Measurements from ENCODE around the gene DCAF8. TPM values are rescaled to one million over a fixed set of nuclear protein-coding genes. Genes with fewer than 3 reads are reported as not detected.
"Not testable (repeated sequence)": the region's sequence is repeated elsewhere in the genome, so short reads cannot be mapped to it uniquely, and the experiment has no call there.

The DCAF8 gene
- total RNA-seq = 10 to 100 TPM; 86.9 to 94.1 TPM

DNA sequence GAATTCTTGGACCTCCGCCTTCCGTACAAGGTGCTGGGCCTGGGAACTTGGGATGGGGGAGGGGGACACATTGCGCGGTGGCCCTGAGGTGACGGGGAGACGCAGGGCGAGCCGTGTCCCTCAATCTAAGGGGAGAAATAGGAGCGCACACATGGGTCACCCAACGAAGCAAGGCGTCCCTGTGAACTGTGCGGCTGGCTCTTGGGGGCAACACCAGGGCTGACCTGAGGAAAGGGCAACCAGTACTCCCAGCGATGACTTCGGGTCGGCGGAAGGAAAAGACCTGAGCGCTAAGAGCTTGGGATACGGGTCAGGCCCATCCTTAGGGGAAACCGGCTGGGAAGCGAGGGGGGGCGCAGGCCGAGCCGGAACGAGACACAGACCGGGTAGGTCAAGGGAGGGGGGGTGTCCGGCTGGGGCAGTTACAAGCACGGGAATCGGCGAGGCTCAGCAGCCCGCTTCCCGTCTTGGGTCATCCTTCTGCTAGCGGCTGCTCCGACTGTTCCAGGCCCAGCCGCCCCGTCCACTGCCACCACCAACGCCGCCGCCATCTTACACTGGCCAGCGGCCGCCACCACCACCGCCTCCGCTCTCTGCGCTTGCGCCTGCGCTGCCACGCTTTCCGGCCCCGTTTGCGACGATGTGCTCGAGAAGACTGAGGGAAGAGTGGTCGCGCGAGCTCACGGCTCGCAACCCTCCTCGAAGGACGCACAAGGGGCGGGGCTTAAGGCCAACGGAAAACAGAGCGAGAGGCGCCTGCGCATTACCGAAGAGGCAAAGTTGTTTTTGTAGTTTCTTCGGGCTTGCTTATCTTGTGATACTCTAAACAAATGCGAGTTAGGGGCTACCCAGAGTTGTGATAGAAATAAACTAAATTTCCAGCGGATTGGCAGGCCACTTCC, at the start of gene DCAF8:
Gene DCAF8, minus strand, starts transcription at position 657 of the 902 bp plus-strand sequence. CDS start 18,541 bp downstream, outside the sequence.
- Mint-ChIP-seq H3K9me3 (no peaks in the 10 kb centered on the region), H3K4me3 (peak within 1 kb of the TSS; percentile 98), H3K27ac (peak within 1 kb of the TSS; percentile 96), H3K36me3 (peaks cover 21% of the 10 kb centered on the region), H3K27me3 (no peaks in the 10 kb centered on the region), H3K4me1 (peaks cover 45% of the 10 kb centered on the region)
- peak; percentile 98 for DNase-seq

DNA sequence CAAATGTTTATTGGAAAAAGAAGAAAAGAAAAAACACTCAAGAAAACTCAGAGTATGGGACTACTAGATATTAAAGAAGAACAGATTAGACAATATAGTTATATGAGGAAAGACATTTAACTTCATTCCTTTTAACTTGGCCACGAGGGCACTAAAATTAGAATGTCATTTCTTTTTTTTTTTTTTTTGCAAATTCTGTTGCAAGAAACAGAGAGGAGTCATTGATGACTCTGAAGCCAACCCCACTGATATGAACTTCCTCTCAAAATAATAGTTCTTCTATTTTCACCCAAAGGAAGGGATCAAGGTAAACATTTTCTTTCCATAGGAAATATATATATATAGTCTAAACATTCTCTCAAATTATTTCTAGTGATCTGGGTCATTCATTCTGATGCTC, 47.2 kb upstream of the DCAF8 start:
- Mint-ChIP-seq H3K27ac (no peak overlapping the region), H3K36me3 (peaks cover 21% of the 10 kb centered on the region), H3K27me3 (no peaks in the 10 kb centered on the region), H3K4me1 (peaks cover 2% of the 10 kb centered on the region), H3K4me3 (no peak overlapping the region), H3K9me3 (no peaks in the 10 kb centered on the region)
- DNase-seq = no peak

DNA sequence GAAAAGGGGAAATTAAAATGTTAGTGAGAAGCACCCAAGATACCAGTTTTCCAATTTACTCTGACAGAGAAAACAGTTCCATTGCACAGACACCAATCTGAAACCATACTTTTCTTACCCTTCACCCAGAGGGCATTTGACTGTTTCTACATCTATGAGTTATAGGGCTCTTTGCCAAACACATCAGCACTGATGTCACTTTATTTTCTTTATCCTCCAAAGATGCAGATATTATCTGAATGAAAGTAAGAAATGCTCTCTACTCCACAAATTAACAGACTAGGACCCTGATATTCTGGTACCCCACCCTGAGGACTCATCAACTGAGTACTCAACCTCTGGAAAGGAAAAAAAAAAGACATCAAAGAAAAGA, 46.8 kb upstream of the DCAF8 start:
- Mint-ChIP-seq H3K36me3 (peaks cover 17% of the 10 kb centered on the region), H3K4me1 (peaks cover 2% of the 10 kb centered on the region), H3K27ac (no peak overlapping the region), H3K4me3 (no peak overlapping the region), H3K27me3 (no peaks in the 10 kb centered on the region), H3K9me3 (no peaks in the 10 kb centered on the region)
- DNase-seq = no peak

DNA sequence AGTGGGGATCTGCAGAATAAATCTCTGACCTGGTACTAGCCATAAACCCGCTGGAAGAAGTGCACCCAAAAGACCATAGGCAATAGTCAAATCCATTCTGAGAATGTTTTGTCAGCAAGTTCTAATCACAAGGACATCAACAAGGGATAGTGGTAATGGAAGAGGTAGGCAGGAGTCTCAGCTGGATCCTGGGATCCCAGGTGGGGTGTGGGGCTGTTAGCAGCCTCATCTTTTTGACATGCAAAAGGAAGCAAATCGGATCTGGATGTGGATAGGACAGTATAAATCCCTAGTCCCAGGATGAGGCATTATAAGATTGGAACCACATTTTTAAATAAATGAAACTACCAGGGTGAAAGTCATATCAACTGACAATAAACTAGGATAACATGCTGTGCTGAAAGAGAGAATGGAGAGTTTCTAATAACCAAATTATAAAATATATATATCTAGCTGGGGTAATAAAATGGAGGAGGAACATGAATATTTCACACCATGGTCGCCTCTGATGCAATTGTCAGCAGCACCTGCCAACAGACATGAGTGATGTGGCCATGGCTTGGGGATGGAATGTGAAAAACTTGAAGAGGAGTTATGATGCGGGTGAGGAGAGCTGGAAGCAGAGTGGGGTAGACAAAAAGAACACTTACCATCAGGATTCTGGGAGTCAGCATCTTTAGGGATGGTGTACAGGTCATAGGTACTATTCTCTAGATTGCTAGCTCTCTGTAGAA, 46.3 kb upstream of the DCAF8 start:
- H3K4me3 Mint-ChIP-seq = no peak overlapping the region
- H3K4me1 Mint-ChIP-seq = peaks cover 2% of the 10 kb centered on the region
- H3K27me3 Mint-ChIP-seq = no peaks in the 10 kb centered on the region
- peaks cover 17% of the 10 kb centered on the region for H3K36me3 Mint-ChIP-seq
- no peaks in the 10 kb centered on the region for H3K9me3 Mint-ChIP-seq
- no peak overlapping the region for H3K27ac Mint-ChIP-seq
- DNase-seq = no peak

DNA sequence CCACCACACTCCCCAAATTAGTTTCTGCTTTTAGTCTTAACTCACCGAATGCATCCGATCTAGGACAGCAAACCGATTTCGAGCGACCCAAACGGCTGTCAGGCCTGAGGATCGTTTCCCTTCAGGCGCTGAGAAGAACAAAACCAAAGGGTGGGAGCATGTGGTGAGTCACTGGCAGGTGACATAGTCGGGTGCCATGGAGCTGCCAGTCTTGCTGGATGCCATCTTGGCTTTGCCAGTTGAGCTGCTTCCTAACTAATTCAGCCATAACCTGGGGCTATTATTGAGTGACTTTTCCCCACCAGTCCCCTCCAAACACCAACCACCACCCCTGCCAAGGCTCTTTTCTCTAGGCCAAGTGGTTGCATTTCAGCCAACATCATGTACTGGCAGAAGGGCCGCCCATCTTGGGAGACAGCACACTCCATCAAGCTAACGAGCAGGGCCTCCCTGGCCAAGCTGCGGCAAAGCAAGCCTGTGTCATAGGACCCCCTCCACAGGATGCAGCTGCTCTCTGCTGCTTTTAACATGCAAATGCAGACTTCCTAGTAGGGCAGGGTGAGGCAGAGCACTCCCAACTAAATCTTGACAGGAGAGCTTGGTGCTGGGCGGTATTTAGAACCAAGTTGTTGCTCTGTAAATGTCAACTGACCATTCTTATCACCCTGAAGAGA, 44.9 kb upstream of the DCAF8 start:
- Mint-ChIP-seq H3K36me3 (peaks cover 14% of the 10 kb centered on the region), H3K4me3 (no peak overlapping the region), H3K4me1 (peaks cover 2% of the 10 kb centered on the region), H3K27ac (no peak overlapping the region), H3K9me3 (no peaks in the 10 kb centered on the region), H3K27me3 (no peaks in the 10 kb centered on the region)
- no peak for DNase-seq

DNA sequence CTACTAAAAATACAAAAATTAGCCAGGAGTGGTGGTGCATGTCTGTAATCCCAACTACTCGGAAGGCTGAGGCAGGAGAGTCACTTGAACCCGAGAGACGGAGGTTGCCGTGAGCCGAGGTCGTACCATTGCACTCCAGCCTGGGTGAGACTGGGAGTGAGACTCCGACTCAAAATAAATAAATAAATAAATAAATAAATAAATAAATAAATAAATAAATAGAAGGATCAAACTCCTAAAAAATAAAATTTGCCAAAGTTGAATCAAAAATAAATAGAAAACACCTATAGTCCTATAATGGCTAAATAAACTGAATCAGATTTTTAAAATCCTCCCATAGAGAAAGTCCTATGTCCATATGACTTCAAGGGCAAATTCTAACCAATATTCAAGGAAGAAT, 37.8 kb upstream of the DCAF8 start:
- no peaks in the 10 kb centered on the region for H3K9me3 Mint-ChIP-seq
- no peak for DNase-seq
- no peak overlapping the region for H3K27ac Mint-ChIP-seq
- peaks cover 26% of the 10 kb centered on the region for H3K36me3 Mint-ChIP-seq
- no peaks in the 10 kb centered on the region for H3K4me1 Mint-ChIP-seq
- H3K27me3 Mint-ChIP-seq = no peaks in the 10 kb centered on the region
- H3K4me3 Mint-ChIP-seq = no peak overlapping the region

DNA sequence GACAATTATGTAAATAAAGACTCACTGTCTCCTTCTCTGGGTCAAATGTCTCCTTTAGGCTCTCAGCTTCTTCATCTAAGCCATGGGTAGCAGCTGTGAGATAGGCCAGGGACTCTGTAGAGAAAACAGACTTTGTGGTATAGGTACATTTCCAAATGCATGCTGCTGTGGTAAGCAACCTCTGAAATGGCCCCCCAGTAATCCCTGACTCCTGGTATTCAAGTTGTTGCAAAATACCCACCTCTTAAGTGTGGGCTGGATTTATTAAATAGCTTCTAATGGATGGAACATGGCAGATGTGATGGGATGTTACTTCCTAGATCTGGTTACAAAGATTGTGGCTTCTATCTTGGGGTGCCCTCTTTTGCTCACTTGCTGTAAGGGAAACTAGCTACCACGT, 33.7 kb upstream of the DCAF8 start:
- Mint-ChIP-seq H3K27ac (no peak overlapping the region), H3K27me3 (no peaks in the 10 kb centered on the region), H3K4me3 (no peak overlapping the region), H3K9me3 (no peaks in the 10 kb centered on the region), H3K4me1 (peaks cover 3% of the 10 kb centered on the region), H3K36me3 (peaks cover 25% of the 10 kb centered on the region)
- no peak for DNase-seq

DNA sequence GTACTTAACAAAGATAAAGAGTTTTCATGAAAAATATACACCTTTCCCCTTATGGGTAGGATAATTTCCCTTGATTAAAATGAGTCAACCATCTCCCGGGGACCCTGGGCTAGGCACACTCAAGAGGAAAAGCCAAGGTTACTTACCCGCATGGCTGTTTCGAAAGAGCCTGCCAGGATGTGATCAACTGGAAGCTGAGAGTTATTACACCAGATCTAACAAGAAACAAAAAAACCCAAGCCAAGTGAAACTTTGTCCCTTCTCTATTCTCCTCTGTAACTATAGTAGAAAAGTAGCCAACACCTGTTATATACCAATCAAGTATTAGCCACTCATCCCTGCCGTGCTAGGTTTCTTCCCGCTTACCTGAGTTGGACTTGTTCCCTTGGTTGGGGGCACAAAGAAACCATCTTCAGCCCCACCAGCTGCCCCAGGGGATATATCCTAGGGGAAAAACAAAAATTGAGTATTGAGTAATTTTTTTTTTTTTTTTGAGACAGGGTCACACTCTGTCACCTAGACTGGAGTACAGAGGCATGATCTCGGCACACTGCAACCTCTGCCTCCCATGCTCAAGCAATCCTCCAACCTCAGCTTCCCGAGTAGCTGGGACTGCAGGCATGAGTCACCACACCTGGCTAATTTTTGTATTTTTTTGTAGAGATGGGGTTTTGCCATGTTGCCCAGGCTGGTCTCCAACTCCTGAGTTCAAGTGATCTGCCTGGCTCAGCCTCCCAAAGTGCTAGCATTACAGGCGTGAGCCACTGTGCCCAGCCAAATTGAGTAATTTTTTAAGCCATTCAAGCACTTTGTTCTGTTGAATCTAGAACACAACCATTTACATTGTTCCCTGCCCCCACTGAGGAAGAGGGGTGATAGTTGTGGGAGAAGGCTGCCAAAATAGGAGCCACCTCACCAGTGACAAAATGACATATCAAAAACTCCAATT, 30.9 kb upstream of the DCAF8 start:
- H3K4me1 Mint-ChIP-seq = peaks cover 3% of the 10 kb centered on the region
- H3K4me3 Mint-ChIP-seq = no peak overlapping the region
- H3K27ac Mint-ChIP-seq = no peak overlapping the region
- no peaks in the 10 kb centered on the region for H3K27me3 Mint-ChIP-seq
- peaks cover 16% of the 10 kb centered on the region for H3K36me3 Mint-ChIP-seq
- H3K9me3 Mint-ChIP-seq = no peaks in the 10 kb centered on the region
- DNase-seq = no peak

DNA sequence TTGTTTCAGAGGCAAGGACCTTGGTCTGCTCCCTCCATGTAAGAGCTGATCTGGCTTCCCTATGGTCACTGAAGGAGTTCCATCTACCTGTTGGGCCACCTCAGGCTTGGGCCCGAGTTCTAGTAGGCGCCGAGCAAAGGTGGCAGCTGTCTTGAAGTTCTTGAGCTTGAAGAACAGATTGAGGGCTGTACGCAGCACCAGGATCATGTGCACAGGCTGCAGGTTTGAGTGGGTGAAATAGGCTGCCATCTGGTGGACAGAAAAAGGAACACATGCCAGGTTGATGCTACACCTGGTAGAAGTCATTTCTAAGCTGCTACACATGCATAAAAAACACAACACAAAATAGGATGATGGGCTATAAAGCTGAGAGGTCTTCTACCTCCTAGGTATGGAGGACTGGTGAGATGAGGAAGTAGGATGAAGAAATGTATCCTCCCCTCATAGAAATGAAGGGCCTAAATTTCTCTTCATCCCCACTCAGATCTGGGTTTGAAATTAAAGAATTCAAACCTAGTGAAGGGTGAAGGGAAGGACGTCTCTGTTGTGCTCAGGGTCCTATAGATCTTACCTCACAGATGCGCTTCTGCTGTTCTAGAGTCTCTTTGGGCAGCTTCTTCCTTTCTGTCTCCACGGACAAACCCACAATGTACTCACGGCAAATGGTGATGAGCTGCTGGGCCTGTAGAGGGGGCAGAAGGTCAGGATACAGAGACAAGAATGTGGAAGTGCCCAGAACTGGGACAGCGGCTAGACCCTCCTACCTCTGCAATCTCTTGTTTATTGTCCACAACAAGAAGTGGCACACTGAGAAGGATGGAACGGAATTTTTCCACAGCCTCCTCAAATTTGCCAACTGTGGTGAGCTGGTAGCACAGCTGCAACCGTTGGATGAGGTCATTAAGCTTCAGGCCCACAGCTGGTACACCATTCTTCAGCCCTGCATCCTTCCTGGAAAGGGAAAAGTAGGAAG, 29.2 kb upstream of the DCAF8 start:
- Mint-ChIP-seq H3K4me1 (peaks cover 3% of the 10 kb centered on the region), H3K9me3 (no peaks in the 10 kb centered on the region), H3K4me3 (no peak overlapping the region), H3K27ac (no peak overlapping the region), H3K27me3 (no peaks in the 10 kb centered on the region), H3K36me3 (peaks cover 8% of the 10 kb centered on the region)
- DNase-seq = peak; percentile 51

DNA sequence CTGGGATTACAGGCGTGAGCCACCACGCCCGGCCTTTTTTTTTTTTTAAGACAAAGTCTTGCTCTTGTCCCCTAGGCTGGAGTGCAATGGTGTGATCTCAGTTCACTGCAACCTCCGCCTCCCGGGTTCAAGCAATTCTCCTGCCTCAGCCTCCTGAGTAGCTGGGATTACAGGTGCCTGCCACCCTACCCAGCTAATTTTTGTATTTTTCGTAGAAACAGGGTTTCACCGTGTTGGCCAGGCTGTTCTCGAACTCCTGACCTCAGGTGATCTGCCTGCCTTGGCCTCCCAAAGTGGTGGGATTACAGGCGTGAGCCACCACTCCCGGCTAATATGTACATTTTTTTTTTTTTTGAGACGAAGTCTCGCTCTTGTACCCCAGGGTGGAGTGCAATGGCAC, 25.4 kb upstream of the DCAF8 start:
- peaks cover 17% of the 10 kb centered on the region for H3K4me1 Mint-ChIP-seq
- not testable (repeated sequence) for H3K27me3 Mint-ChIP-seq, H3K9me3 Mint-ChIP-seq, H3K36me3 Mint-ChIP-seq, H3K27ac Mint-ChIP-seq, H3K4me3 Mint-ChIP-seq, DNase-seq

DNA sequence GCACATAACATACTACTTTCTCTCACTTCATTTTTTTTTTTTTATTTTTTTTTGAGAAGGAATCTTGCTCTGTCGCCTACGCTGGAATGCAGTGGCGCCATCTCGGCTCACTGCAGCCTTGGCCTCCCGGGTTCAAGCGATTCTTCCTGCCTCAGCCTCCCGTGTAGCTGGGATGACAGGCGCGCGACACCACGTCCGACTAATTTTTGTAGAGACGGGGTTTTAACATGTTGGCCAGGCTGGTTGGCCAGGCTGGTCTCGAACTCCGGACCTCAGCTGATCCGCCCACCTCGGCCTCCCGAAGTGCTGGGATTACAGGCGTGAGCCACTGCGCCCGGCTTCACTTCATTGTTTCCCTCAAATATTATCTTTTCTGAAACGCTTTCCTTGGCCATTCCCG, 23.2 kb upstream of the DCAF8 start:
- H3K36me3 Mint-ChIP-seq = peaks cover 3% of the 10 kb centered on the region
- H3K4me1 Mint-ChIP-seq = peaks cover 14% of the 10 kb centered on the region
- H3K4me3 Mint-ChIP-seq = peak overlapping the region; percentile 60
- no peaks in the 10 kb centered on the region for H3K27me3 Mint-ChIP-seq
- H3K27ac Mint-ChIP-seq = no peak overlapping the region
- no peaks in the 10 kb centered on the region for H3K9me3 Mint-ChIP-seq
- no peak for DNase-seq

DNA sequence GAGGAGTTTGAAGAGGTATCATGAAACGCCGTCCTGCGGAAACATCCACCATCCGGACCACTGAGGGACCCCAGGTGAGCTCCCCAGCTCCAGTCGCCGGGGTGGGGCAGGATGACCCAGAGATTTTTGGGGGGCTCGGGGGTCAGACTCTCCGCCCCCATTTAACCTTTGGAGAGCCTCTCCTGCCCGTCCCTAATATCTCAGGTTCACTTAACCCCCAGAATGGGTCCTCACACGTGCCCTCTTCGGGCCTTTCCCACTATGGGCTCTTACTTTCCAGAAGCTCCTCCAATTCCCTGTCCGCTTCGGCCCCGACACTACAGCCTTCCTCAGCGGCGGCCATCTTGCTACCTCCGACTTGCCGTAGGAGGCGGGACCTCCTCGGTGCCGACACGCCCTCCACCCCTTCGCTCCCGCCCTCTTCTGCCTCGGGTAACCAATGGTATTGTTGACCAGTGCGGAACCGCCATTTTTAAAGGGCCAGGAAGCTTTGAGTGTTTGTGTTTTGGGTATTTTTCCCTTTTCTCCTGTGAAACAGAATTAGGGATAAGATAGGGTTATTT, 22.5 kb upstream of the DCAF8 start, which contains the start of gene PEX19:
Gene PEX19, minus strand, starts transcription at position 352 of the 563 bp plus-strand sequence. Its CDS starts 9 bp downstream, at position 343.
- peaks cover 7% of the 10 kb centered on the region for H3K36me3 Mint-ChIP-seq
- H3K27me3 Mint-ChIP-seq = no peaks in the 10 kb centered on the region
- peaks cover 14% of the 10 kb centered on the region for H3K4me1 Mint-ChIP-seq
- H3K4me3 Mint-ChIP-seq = peak within 1 kb of the TSS; percentile 98
- no peaks in the 10 kb centered on the region for H3K9me3 Mint-ChIP-seq
- DNase-seq = peak; percentile 93
- H3K27ac Mint-ChIP-seq = peak within 1 kb of the TSS; percentile 94

DNA sequence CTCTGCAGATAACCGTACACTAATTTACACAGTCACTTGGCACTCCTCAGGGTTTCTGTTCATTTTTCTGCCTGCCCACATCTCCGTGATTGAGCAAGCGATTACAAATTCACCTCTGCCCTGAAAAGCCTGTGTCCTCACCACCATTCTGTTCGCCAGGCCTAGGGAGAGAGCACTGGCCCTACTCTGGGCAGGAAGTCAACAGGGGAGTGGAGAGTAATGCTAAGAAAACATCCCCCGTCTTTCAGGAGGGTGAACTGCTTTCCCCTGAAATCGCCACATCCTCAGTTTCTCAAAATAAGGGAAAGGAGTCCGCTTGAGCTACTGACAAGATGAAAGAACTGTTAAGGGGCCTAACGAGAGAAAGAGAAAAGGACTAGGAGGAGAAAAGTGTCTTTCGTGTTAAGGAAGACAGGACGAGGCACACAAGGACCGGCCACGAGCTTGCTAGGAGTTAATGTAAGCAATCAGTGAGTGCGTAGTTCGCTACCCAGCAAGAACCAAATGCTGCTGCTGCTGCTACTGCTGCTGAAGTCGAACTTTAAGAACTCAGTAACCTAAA, 22.0 kb upstream of the DCAF8 start:
- Mint-ChIP-seq H3K4me1 (peaks cover 14% of the 10 kb centered on the region), H3K4me3 (peak overlapping the region; percentile 98), H3K36me3 (peaks cover 9% of the 10 kb centered on the region), H3K27ac (peak overlapping the region; percentile 94), H3K9me3 (no peaks in the 10 kb centered on the region), H3K27me3 (no peaks in the 10 kb centered on the region)
- no peak for DNase-seq

Data from activated naive CD8-positive, alpha-beta T cell treated with anti-CD3 and anti-CD28 coated beads for 36 hours (primary cell).